WERI-Rb-1 (cell line): Measurements from ENCODE around the gene TUBA4B.

ENCODE experiments used
- DNase-seq: peaks from one replicate; pipeline ENCODE4 v3.0.0-alpha.2; 2020
- H3K27ac ChIP-seq: fragments of 250-450 bp; sonication (Bioruptor Pico); 2 replicates; pipeline ENCODE4 v1.5.1; 2020; ENCODE audit warnings: mild to moderate bottlenecking, moderate library complexity
- H3K27me3 ChIP-seq: fragments of 250-450 bp; sonication (Bioruptor Pico); 2 replicates; pipeline ENCODE4 v1.5.1; 2021; ENCODE audit warnings: mild to moderate bottlenecking, low read depth, moderate library complexity; ENCODE audit not compliant: insufficient read depth, severe bottlenecking
- H3K36me3 ChIP-seq: fragments of 250-450 bp; sonication (Bioruptor Pico); 2 replicates; pipeline ENCODE4 v1.5.1; 2020; ENCODE audit warnings: mild to moderate bottlenecking, moderate library complexity
- H3K4me3 ChIP-seq: 2 replicates; pipeline ENCODE4 v1.5.1; 2011; ENCODE audit warnings: low read depth, mild to moderate bottlenecking, control low read depth, low read length
- H3K9me3 ChIP-seq: fragments of 250-450 bp; sonication (Bioruptor Pico); 2 replicates; pipeline ENCODE4 v1.5.1; 2021; ENCODE audit warnings: mild to moderate bottlenecking, moderate library complexity; ENCODE audit not compliant: severe bottlenecking
- TF ChIP-seq, protein P1 (sequence below): IDR thresholded peaks from 2 replicates; pipeline ENCODE4 v1.5.1; 2011; ENCODE audit warnings: low read depth, mild to moderate bottlenecking, control low read depth, inconsistent platforms, low read length

Gene TUBA4B

DNA sequence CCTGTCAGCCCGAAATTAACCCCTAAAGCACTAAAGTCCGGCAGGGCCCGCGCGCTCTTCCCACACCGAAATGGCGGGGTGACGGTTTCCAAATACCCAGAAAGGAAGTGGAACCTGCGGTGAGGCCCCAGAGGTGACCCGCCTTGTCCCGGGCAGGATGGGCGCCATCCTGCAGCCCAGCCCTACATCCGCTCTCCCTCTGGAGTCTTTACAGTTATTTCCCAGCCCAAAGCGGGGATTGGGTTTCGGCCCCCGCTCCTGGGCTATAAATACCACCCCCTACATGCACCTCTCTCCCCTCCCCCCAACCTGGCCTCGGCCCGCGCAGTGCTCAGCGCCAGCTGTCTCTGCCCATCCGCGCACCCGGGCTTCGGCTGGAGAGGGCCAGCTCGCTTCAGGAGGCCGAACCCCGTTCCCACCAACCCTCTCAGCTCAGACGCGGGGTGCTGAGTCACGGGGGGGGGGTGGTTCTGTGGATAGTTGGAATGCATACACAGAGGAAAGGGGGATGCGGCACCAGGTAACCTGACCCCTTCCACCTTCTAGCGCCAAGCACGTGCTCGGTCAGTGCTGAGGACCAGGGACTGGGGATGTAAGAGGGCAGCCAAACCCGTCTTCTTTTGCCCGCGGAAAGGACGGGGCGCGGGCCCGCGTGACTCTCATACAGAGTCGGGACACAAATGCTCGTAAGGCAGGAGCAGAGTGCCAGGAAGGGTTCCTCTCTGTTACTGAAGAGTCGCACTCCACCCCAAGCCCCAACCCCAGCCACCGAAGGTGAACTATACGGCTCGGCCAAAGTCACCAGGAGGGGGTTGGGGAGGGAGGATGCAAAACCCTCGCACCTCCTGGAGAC is at the start of gene TUBA4B:
Gene TUBA4B, plus strand, starts transcription at position 344 of the 853 bp plus-strand sequence. Its CDS starts 165 bp downstream, at position 509.
- H3K27me3 ChIP-seq, result peaks cover 3% of the 10 kb centered on the region
- no peaks in the 10 kb centered on the region for H3K9me3 ChIP-seq
- DNase-seq, result peak; percentile 87
- TF ChIP-seq, protein P1, sequence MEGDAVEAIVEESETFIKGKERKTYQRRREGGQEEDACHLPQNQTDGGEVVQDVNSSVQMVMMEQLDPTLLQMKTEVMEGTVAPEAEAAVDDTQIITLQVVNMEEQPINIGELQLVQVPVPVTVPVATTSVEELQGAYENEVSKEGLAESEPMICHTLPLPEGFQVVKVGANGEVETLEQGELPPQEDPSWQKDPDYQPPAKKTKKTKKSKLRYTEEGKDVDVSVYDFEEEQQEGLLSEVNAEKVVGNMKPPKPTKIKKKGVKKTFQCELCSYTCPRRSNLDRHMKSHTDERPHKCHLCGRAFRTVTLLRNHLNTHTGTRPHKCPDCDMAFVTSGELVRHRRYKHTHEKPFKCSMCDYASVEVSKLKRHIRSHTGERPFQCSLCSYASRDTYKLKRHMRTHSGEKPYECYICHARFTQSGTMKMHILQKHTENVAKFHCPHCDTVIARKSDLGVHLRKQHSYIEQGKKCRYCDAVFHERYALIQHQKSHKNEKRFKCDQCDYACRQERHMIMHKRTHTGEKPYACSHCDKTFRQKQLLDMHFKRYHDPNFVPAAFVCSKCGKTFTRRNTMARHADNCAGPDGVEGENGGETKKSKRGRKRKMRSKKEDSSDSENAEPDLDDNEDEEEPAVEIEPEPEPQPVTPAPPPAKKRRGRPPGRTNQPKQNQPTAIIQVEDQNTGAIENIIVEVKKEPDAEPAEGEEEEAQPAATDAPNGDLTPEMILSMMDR, result no peak
- peak within 1 kb of the TSS; percentile 66 for H3K4me3 ChIP-seq
- H3K36me3 ChIP-seq, result peaks cover 35% of the 10 kb centered on the region
- H3K27ac ChIP-seq, result peak within 1 kb of the TSS; percentile 96

DNA sequence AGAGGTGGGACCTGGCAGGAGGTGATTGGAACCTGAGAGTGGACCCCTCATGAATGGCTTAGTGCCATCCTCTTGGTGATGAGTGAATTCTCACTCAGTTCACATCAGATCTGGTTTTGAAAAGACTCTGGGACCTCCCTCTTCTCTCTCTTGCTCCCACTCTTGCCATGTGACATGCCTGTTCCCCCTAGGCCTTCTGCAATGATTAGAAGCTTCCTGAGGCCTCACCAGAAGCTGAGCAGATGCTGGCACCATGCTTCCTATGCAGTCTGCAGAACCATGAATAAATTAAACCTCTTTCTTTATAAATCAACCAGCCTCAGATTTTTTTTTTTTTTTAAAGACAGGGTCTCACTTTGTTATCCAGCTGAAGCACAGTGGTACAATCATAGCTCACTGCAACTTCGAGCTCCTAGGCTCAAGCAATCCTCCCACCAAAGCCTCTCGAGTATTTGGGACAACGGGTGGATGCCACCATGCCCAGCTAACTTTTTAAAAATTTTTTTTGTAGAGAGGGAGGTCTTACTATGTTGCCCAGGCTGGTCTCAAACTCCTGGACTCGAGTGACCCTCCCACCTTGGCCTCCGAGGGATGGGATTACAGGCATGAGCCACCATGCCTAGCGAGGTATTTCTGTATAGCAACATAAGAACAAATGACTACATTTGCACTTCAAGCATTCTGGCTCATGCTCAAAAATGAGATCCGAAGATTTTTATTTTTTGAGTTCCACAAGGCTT is 48.4 kb upstream of the TUBA4B start:
- H3K9me3 ChIP-seq, result no peaks in the 10 kb centered on the region
- H3K36me3 ChIP-seq, result peaks cover 23% of the 10 kb centered on the region
- no peaks in the 10 kb centered on the region for H3K27me3 ChIP-seq
- no peak overlapping the region for H3K4me3 ChIP-seq
- TF ChIP-seq, protein P1, result no peak
- DNase-seq, result no peak
- no peak overlapping the region for H3K27ac ChIP-seq

DNA sequence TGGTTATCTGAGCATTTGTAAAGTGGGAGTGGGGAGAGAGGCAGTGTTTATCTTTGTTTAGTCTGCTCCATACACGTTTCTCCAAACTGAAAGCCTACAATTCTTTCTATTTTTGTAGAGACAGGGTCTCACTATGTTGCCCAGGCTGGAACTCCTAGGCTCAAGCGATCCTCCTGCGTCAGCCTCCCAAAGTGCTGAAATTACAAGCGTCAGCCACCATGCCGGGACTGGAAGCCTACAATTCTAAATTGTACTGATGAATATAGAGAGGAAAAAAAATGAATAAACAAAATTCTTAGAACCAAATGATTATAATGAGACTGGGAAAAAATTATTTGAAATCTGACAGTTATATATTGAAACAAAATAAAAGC is 47.9 kb upstream of the TUBA4B start:
- Histone ChIP-seq H3K36me3 (peaks cover 28% of the 10 kb centered on the region), H3K27me3 (no peaks in the 10 kb centered on the region), H3K9me3 (no peaks in the 10 kb centered on the region), H3K27ac (no peak overlapping the region), H3K4me3 (no peak overlapping the region)
- no peak for DNase-seq
- TF ChIP-seq, protein P1, result no peak

DNA sequence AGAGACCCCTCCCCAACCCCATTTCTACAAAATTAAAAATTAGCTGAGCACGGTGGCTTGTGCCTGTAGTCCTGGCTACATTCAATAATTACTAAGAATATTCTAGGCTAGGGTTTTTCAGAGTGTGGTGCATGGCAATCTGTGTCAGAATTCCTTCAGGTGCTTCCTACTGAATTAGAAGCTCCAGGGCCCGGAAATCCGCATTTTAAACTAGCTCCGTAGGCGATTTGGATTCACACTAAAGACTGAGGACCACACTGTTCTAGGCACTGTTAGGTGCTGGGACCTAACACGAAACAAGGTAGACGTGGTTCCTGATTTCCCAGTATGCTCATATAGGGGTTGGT is 47.1 kb upstream of the TUBA4B start:
- Histone ChIP-seq H3K27me3 (no peaks in the 10 kb centered on the region), H3K4me3 (peak overlapping the region; percentile 46), H3K27ac (peak overlapping the region; percentile 87), H3K36me3 (peaks cover 36% of the 10 kb centered on the region), H3K9me3 (no peaks in the 10 kb centered on the region)
- DNase-seq, result no peak
- TF ChIP-seq, protein P1, result no peak

DNA sequence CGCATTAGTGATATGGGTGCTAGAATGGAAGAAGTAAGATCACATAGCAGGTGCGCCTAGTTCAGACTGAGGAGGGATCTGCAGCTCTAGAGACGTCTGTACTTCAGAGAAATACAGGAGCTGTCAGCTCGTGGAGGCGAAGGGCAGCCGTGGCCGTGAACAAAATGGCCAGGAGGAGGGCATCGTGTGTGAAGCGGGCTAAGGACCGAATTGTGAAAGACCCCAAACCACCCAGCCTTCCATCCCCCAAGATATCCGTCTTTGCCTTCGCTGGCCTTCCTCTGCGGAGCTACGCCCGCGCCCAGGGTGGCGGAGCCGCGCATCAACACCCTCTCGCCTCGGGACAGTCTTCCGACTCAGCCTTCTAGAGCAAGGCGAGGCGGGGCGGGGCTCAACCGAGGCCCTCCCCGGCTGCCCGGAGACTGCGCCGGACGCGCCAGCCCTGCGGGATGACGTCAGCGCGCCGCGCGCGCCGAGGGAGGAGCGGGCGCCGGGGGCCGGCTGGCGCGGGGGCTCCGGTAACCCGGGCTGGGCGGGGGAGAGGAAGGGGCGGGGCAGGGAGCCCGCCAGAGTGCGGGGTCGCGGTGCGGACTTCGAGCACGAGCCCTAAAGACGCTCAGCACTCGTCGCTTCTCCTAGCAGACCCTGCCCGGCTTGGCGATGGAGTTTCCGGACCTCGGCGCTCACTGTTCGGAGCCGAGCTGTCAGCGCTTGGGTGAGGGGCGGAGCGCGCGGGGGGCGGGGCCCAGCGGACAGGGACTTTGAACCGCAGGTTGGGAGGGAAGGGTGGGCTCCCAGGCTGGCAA is 46.5 kb upstream of the TUBA4B start, which contains the start of gene ZFAND2B:
Gene ZFAND2B, plus strand, starts transcription at position 455 of the 806 bp plus-strand sequence. Its CDS starts 206 bp downstream, at position 661.
- Histone ChIP-seq H3K27me3 (no peaks in the 10 kb centered on the region), H3K27ac (peak within 1 kb of the TSS; percentile 87), H3K9me3 (no peaks in the 10 kb centered on the region), H3K4me3 (peak within 1 kb of the TSS; percentile 62), H3K36me3 (peaks cover 40% of the 10 kb centered on the region)
- TF ChIP-seq, protein P1, result no peak
- peak; percentile 94 for DNase-seq
